ENCODE measurements around the gene ABL1.

ABL1 gene

GRCh38 chr9:130896233-130897014 is 61.4 kb downstream of the ABL1 start, which contains the start of gene QRFP:
QRFP (minus strand) TSS chr9:130896812; CDS start chr9:130893838, 2,974 bp downstream.
- POLR2A ChIA-PET: no interaction called here
- no peak for TF ChIP-seq HDGF (IDR thresholded peaks at IDR 0.05; ENCODE audit: borderline replicate concordance)
- DNase-seq (ENCODE audit: extremely low spot score): no peak
- CTCF ChIA-PET: no interaction called here

- DNase-seq (ENCODE audit: extremely low spot score): no peak
- POLR2A ChIA-PET: no interaction called here
- TF ChIP-seq ELF4 (IDR thresholded peaks at IDR 0.05) (no peak), FOXK2 (IDR thresholded peaks at IDR 0.05) (no peak), TARDBP (IDR thresholded peaks at IDR 0.05) (no peak), NFRKB (IDR thresholded peaks at IDR 0.05) (no peak), HDGF (IDR thresholded peaks at IDR 0.05; ENCODE audit: borderline replicate concordance) (no peak), SP1 (IDR thresholded peaks at IDR 0.05) (no peak), FOXM1 (IDR thresholded peaks at IDR 0.05; ENCODE audit: borderline replicate concordance) (no peak), CTBP1 (IDR thresholded peaks at IDR 0.05; ENCODE audit: borderline replicate concordance) (no peak), FOXA1 (IDR thresholded peaks at IDR 0.05) (no peak), LEF1 (IDR thresholded peaks at IDR 0.05; ENCODE audit: borderline replicate concordance) (no peak), L3MBTL2 (conservative IDR thresholded peaks at IDR 0.05) (no peak), ARNT (IDR thresholded peaks at IDR 0.05) (no peak), ZNF384 (IDR thresholded peaks at IDR 0.05) (no peak), SUZ12 (IDR thresholded peaks at IDR 0.05) (no peak), BHLHE40 (IDR thresholded peaks at IDR 0.05; ENCODE audit: borderline replicate concordance) (no peak)
- CTCF ChIA-PET: no interaction called here
Measured at GRCh38 chr9:130897105-130897751, 62.2 kb downstream of the ABL1 start.

GRCh38 chr9:130897848-130898551 is 62.9 kb downstream of the ABL1 start:
- no peak for TF ChIP-seq L3MBTL2 (conservative IDR thresholded peaks at IDR 0.05)
- no peak for TF ChIP-seq NFRKB (IDR thresholded peaks at IDR 0.05)
- no peak for TF ChIP-seq ELF4 (IDR thresholded peaks at IDR 0.05)
- no peak for TF ChIP-seq PKNOX1 (IDR thresholded peaks at IDR 0.05)
- TF ChIP-seq HDGF (IDR thresholded peaks at IDR 0.05; ENCODE audit: borderline replicate concordance): no peak
- TF ChIP-seq LEF1 (IDR thresholded peaks at IDR 0.05; ENCODE audit: borderline replicate concordance): no peak
- no peak for TF ChIP-seq FOXA1 (IDR thresholded peaks at IDR 0.05)
- no peak for TF ChIP-seq SP1 (IDR thresholded peaks at IDR 0.05)
- TF ChIP-seq BHLHE40 (IDR thresholded peaks at IDR 0.05; ENCODE audit: borderline replicate concordance): no peak
- TF ChIP-seq FOXK2 (IDR thresholded peaks at IDR 0.05): no peak
- TF ChIP-seq ARNT (IDR thresholded peaks at IDR 0.05): no peak
- TF ChIP-seq TARDBP (IDR thresholded peaks at IDR 0.05): no peak
- POLR2A ChIA-PET: no interaction called here
- CTCF ChIA-PET: no interaction called here
- no peak for DNase-seq (ENCODE audit: extremely low spot score)

- CTCF ChIA-PET: no interaction called here
- no peak for TF ChIP-seq ARNT (IDR thresholded peaks at IDR 0.05)
- no peak for TF ChIP-seq SP1 (IDR thresholded peaks at IDR 0.05)
- TF ChIP-seq ZNF384 (IDR thresholded peaks at IDR 0.05): no peak
- TF ChIP-seq FOXK2 (IDR thresholded peaks at IDR 0.05): no peak
- TF ChIP-seq FOXM1 (IDR thresholded peaks at IDR 0.05; ENCODE audit: borderline replicate concordance): no peak
- no peak for DNase-seq (ENCODE audit: extremely low spot score)
- POLR2A ChIA-PET: no interaction called here
Measured at GRCh38 chr9:130898552-130898852, 63.4 kb downstream of the ABL1 start.

GRCh38 chr9:130899051-130899748 is 64.1 kb downstream of the ABL1 start:
- ChIA-PET POLR2A (no interaction called here), CTCF (no interaction called here)
- DNase-seq (ENCODE audit: extremely low spot score): no peak
- no peak for TF ChIP-seq BHLHE40 (IDR thresholded peaks at IDR 0.05; ENCODE audit: borderline replicate concordance)
- no peak for TF ChIP-seq FOXK2 (IDR thresholded peaks at IDR 0.05)
- TF ChIP-seq PKNOX1 (IDR thresholded peaks at IDR 0.05): no peak
- TF ChIP-seq L3MBTL2 (conservative IDR thresholded peaks at IDR 0.05): no peak
- no peak for TF ChIP-seq CTBP1 (IDR thresholded peaks at IDR 0.05; ENCODE audit: borderline replicate concordance)
- TF ChIP-seq ELF4 (IDR thresholded peaks at IDR 0.05): no peak

GRCh38 chr9:130900701-130901497 is 65.8 kb downstream of the ABL1 start:
- no peak for TF ChIP-seq ZNF384 (IDR thresholded peaks at IDR 0.05)
- no peak for TF ChIP-seq ELF4 (IDR thresholded peaks at IDR 0.05)
- no peak for TF ChIP-seq BHLHE40 (IDR thresholded peaks at IDR 0.05; ENCODE audit: borderline replicate concordance)
- no peak for TF ChIP-seq TARDBP (IDR thresholded peaks at IDR 0.05)
- no peak for TF ChIP-seq L3MBTL2 (conservative IDR thresholded peaks at IDR 0.05)
- TF ChIP-seq ARNT (IDR thresholded peaks at IDR 0.05): no peak
- TF ChIP-seq HDGF (IDR thresholded peaks at IDR 0.05; ENCODE audit: borderline replicate concordance): no peak
- no peak for TF ChIP-seq LEF1 (IDR thresholded peaks at IDR 0.05; ENCODE audit: borderline replicate concordance)
- TF ChIP-seq FOXA1 (IDR thresholded peaks at IDR 0.05): no peak
- TF ChIP-seq NFRKB (IDR thresholded peaks at IDR 0.05): no peak
- no peak for TF ChIP-seq SP1 (IDR thresholded peaks at IDR 0.05)
- TF ChIP-seq SUZ12 (IDR thresholded peaks at IDR 0.05): no peak
- no peak for TF ChIP-seq CTBP1 (IDR thresholded peaks at IDR 0.05; ENCODE audit: borderline replicate concordance)
- TF ChIP-seq FOXK2 (IDR thresholded peaks at IDR 0.05): no peak
- TF ChIP-seq FOXM1 (IDR thresholded peaks at IDR 0.05; ENCODE audit: borderline replicate concordance): no peak
- TF ChIP-seq PKNOX1 (IDR thresholded peaks at IDR 0.05): no peak

More at GRCh38 chr9:130900701-130901497, 65.8 kb downstream of the ABL1 start:
- no peak for DNase-seq (ENCODE audit: extremely low spot score)
- ChIA-PET POLR2A (no interaction called here), CTCF (no interaction called here)
